Measurements from ENCODE around the gene SPRR2B.
"Not testable (repeated sequence)": the region's sequence is repeated elsewhere in the genome, so short reads cannot be mapped to it uniquely, and the experiment has no call there.

The SPRR2B gene

GRCh38 chr1:153032677-153033308, 38.6 kb downstream of the SPRR2B start:
- DNase-seq, result no peak

DNA sequence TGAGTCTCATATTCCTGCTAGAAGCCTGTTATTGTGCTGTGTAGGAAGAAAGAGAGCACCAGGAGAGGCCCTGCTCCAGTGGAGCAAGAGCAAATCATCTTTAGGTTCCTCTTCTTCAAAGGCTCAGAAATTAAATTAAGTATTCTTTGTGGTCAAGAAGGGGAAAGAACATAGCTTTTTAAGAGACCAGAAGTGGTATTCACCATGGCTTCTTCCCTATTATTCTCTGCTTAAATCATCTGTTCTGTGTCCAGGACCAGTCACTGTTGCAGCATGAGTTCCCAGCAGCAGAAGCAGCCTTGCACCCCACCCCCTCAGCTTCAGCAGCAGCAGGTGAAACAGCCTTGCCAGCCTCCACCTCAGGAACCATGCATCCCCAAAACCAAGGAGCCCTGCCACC, 39.3 kb downstream of the SPRR2B start:
- no peak for DNase-seq

DNA sequence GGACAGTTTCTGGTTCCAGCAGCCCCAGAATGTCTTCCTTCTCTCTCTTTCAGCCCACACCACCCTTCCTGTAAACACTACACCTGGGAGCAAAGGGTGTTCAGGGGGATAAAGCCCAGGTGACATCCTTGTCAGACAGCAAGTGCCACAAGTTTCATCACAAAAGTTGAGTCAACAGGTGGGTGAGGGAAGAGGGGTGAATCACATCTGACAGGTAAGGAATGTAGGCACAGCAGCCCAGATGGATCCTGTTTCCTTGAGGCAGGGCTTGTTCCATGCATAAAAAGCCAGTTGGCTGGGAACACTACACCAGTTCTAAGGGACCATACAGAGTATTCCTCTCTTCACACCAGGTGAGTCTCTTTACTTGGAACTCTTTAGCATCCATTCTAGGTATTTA, 40.5 kb downstream of the SPRR2B start, which contains the start of gene SPRR1B:
Gene SPRR1B (plus strand): TSS at position 309 of the 400 bp plus-strand sequence. CDS start 1,143 bp downstream, outside the sequence.
- no peak for DNase-seq

DNA sequence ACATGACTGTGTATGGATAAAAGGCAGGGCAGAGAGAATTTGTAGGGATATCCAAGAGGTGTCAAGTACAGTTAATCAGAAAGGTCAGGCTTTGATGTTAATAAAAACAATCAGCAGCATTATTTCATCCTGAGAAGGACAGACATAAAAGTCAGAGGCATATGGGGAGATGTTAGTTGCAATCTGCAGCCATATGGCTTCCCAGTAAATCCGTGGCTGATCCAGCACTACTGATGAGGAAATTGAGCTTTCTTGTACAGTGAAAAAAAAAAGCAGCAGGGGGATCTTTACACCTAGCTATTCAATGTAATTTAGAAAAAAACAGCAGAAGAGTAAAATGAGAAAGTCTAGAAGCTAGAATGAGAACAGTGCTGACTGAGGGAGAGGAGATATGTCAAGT, 42.6 kb downstream of the SPRR2B start:
- DNase-seq, result no peak

GRCh38 chr1:153025797-153026196, 45.6 kb downstream of the SPRR2B start:
- DNase-seq, result no peak

GRCh38 chr1:153024413-153024812, 47.0 kb downstream of the SPRR2B start:
- no peak for DNase-seq

- no peak for DNase-seq
These were observed 48.3 kb downstream of the SPRR2B start for GRCh38 chr1:153023109-153023508.

DNA sequence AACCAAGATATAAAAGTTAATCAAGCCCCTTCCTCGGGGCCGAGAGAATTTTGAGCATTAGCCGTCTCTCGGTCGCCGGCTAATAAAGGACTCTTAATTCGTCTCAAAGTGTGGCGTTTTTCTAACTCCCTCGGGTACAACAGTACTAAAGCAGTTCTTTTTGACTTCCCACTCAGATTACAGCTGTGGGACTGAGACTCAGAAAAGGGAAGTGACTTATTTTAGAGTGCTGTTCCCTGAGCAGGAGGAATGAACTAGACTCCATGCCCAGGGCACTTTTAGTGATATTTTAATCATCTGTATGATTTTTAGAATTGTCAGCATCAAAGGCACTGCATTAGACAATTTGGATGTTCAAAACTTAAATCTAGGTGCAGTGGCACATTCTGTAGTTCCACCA, 49.1 kb downstream of the SPRR2B start:
- not testable (repeated sequence) for DNase-seq

GRCh38 chr1:153021829-153022228, 49.6 kb downstream of the SPRR2B start:
- not testable (repeated sequence) for DNase-seq
